ENCODE data around the gene GPHN.

DNA sequence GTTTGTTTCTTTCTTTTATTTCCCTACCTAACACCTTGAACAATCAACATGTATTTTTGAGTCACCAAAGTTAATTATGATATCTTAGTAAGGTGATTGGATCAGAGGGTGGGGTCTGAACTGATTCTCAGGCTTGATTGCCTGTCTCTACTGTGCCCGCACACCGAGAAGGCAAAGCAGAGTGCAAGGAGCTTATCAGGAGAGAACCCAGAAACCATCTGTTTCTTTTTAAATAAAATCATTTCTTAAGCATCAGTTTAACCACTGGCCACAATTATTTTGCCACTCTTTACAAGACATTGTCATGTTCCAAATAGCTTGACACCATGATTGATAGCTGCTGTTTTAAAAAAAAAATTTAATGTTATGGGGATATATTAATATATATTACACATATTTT is 684.4 kb downstream of the GPHN start:
- TF ChIP-seq CTCF (IDR thresholded peaks at IDR 0.05), result no peak
- TF ChIP-seq POLR2A (IDR thresholded peaks at IDR 0.05), result no peak
